Loucy (cell line): ENCODE measurements around the gene AFF1.
"Not testable (repeated sequence)": the region's sequence is repeated elsewhere in the genome, so short reads cannot be mapped to it uniquely, and the experiment has no call there.

Source experiments
- H2AFZ ChIP-seq: fragments of 200-600 bp; sonication (generic); 2 replicates; pipeline ENCODE4 v1.6.0; 2016; ENCODE audit warnings: antibody characterized with exemption, mild to moderate bottlenecking, low read length, moderate library complexity
- H3F3A ChIP-seq: fragments of 200-600 bp; 2 replicates; pipeline ENCODE4 v1.6.0; 2016; ENCODE audit warnings: antibody characterized with exemption, low read depth, mild to moderate bottlenecking
- H3K27me3 ChIP-seq: fragments of 200-600 bp; sonication (generic); 2 replicates; pipeline ENCODE4 v1.6.1; 2014; ENCODE audit warnings: low read length, mild to moderate bottlenecking; ENCODE audit not compliant: insufficient read depth, poor library complexity, severe bottlenecking
- H3K36me3 ChIP-seq: fragments of 200-600 bp; sonication (generic); 2 replicates; pipeline ENCODE4 v1.6.1; 2016; ENCODE audit warnings: low read length; ENCODE audit not compliant: insufficient read depth
- H3K4me1 ChIP-seq: fragments of 200-600 bp; sonication (generic); 2 replicates; pipeline ENCODE4 v1.5.1; 2014; ENCODE audit warnings: low read length, mild to moderate bottlenecking; ENCODE audit not compliant: insufficient read depth, poor library complexity, severe bottlenecking
- H3K4me2 ChIP-seq: fragments of 200-600 bp; sonication (generic); 2 replicates; pipeline ENCODE4 v1.6.0; 2014; ENCODE audit warnings: antibody characterized with exemption, low read length, low read depth, mild to moderate bottlenecking; ENCODE audit not compliant: poor library complexity, severe bottlenecking
- H3K4me3 ChIP-seq: fragments of 200-600 bp; sonication (generic); 2 replicates; pipeline ENCODE4 v1.5.1; 2014; ENCODE audit warnings: low read length, mild to moderate bottlenecking, mixed read lengths; ENCODE audit not compliant: poor library complexity, severe bottlenecking
- H3K79me2 ChIP-seq: fragments of 200-600 bp; sonication (generic); 2 replicates; pipeline ENCODE4 v1.6.1; 2014; ENCODE audit warnings: low read length; ENCODE audit not compliant: insufficient read depth
- H3K9ac ChIP-seq: fragments of 200-600 bp; sonication (generic); 2 replicates; pipeline ENCODE4 v1.6.0; 2014; ENCODE audit warnings: mild to moderate bottlenecking, low read depth, low read length, moderate library complexity; ENCODE audit not compliant: poor library complexity, severe bottlenecking
- H3K9me2 ChIP-seq: fragments of 200-600 bp; sonication (generic); replicated peaks from 2 replicates; pipeline ENCODE4 v1.6.1; 2016; ENCODE audit warnings: low read depth, low read length, mixed read lengths
- H3K9me3 ChIP-seq: fragments of 200-600 bp; sonication (generic); 2 replicates; pipeline ENCODE4 v1.6.1; 2014; ENCODE audit warnings: mild to moderate bottlenecking, antibody characterized with exemption, low read length, low read depth; ENCODE audit not compliant: insufficient read depth
- H4K20me1 ChIP-seq: fragments of 200-600 bp; sonication (generic); 2 replicates; pipeline ENCODE4 v1.6.0; 2014; ENCODE audit warnings: antibody characterized with exemption, low read length, mild to moderate bottlenecking; ENCODE audit not compliant: insufficient read depth, poor library complexity, severe bottlenecking
- CTCF ChIP-seq: fragments of 200-600 bp; sonication (generic); conservative IDR thresholded peaks from 2 replicates; pipeline ENCODE4 v1.5.1; 2014; ENCODE audit warnings: mild to moderate bottlenecking, antibody characterized with exemption, low read length
- EZH2phosphoT487 ChIP-seq: fragments of 200-600 bp; IDR thresholded peaks from 2 replicates; pipeline ENCODE4 v1.6.1; 2018; ENCODE audit warnings: antibody characterized with exemption, mild to moderate bottlenecking, moderate library complexity, borderline replicate concordance

Gene AFF1

GRCh38 chr4:87034527-87034926, 99.7 kb downstream of the AFF1 start:
- Histone ChIP-seq H2AFZ (no peak overlapping the region), H3K79me2 (peaks cover 100% of the 10 kb centered on the region), H3K9me2 (no peaks in the 10 kb centered on the region), H3K27me3 (no peaks in the 10 kb centered on the region), H4K20me1 (peaks cover 83% of the 10 kb centered on the region), H3K9me3 (no peaks in the 10 kb centered on the region), H3K4me3 (no peak overlapping the region), H3F3A (no peaks in the 10 kb centered on the region), H3K36me3 (0 out of 2 replicates have a peak, but pooled peaks cover under 1% of the 10 kb centered on the region), H3K4me1 (peaks cover 27% of the 10 kb centered on the region), H3K9ac (no peak overlapping the region), H3K4me2 (no peak overlapping the region)
- TF ChIP-seq CTCF (no peak), EZH2phosphoT487 (no peak)

GRCh38 chr4:87035881-87036509, 101.2 kb downstream of the AFF1 start:
- Histone ChIP-seq H3K79me2 (peaks cover 99% of the 10 kb centered on the region), H3F3A (no peaks in the 10 kb centered on the region), H3K27me3 (no peaks in the 10 kb centered on the region), H3K4me2 (no peak overlapping the region), H3K36me3 (no peaks in the 10 kb centered on the region), H3K4me3 (no peak overlapping the region), H3K9ac (no peak overlapping the region), H3K9me2 (no peaks in the 10 kb centered on the region), H3K9me3 (no peaks in the 10 kb centered on the region), H3K4me1 (peaks cover 27% of the 10 kb centered on the region), H2AFZ (no peak overlapping the region), H4K20me1 (peaks cover 74% of the 10 kb centered on the region)
- TF ChIP-seq EZH2phosphoT487 (no peak), CTCF (no peak)

- Histone ChIP-seq H3K4me2 (no peak overlapping the region), H3K9me3 (no peaks in the 10 kb centered on the region), H3K27me3 (no peaks in the 10 kb centered on the region), H3K9me2 (no peaks in the 10 kb centered on the region), H3K4me3 (no peak overlapping the region), H3K9ac (no peak overlapping the region), H4K20me1 (peaks cover 72% of the 10 kb centered on the region), H2AFZ (no peak overlapping the region), H3K4me1 (peaks cover 23% of the 10 kb centered on the region), H3F3A (no peaks in the 10 kb centered on the region), H3K79me2 (peaks cover 99% of the 10 kb centered on the region), H3K36me3 (no peaks in the 10 kb centered on the region)
- TF ChIP-seq CTCF (no peak), EZH2phosphoT487 (no peak)
Measured at GRCh38 chr4:87036713-87037112, 101.9 kb downstream of the AFF1 start.

GRCh38 chr4:87037171-87037570, 102.4 kb downstream of the AFF1 start:
- peaks cover 20% of the 10 kb centered on the region for H3K4me1 ChIP-seq
- not testable (repeated sequence) for H3K9ac ChIP-seq, H3K4me2 ChIP-seq, H3K27me3 ChIP-seq, H3K9me2 ChIP-seq, H3K4me3 ChIP-seq, H2AFZ ChIP-seq, H3K36me3 ChIP-seq, H3K9me3 ChIP-seq, H3F3A ChIP-seq
- peaks cover 99% of the 10 kb centered on the region for H3K79me2 ChIP-seq
- H4K20me1 ChIP-seq = peaks cover 71% of the 10 kb centered on the region
